ENCODE data around the gene RNF207.

DNA sequence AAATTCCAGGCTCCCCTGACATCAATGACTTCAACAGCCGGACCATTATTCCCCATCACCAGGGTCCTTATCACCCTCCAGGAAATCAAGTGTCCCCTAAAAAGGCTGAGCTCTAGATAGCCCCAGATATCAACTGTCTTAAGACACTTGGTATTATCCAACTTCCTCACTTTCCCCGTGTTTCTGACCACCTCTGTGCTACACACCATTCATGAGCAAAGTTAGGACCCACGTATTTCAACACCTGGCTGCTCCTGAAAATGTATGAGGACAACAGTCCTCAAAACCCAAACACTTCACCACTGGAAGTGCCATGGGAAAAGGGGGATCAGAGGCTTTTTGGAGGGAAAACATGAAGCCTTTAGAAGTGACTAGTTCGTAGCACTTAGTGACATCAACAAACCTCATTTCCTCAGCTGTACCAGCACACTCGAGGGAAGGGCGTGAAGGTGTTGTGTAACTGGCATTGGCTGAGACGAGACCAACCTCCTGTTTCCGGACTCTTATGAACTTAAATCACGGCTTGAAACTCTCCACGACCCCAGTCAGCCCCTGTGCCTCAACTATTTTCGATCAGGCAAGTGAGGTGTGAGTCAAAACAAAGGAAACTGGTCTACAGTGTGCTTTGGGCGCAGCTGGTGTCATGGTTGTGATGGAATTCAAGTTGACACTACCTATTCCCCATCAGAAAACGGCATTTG lies 21.7 kb upstream of the RNF207 start:
- TF ChIP-seq EZH2 (IDR thresholded peaks at IDR 0.05; ENCODE audit: low read length, unreplicated experiment) (no peak), EZH2phosphoT487 (IDR thresholded peaks at IDR 0.05; ENCODE audit: borderline replicate concordance, low read length) (no peak)
- TF ChIP-seq, protein P1, sequence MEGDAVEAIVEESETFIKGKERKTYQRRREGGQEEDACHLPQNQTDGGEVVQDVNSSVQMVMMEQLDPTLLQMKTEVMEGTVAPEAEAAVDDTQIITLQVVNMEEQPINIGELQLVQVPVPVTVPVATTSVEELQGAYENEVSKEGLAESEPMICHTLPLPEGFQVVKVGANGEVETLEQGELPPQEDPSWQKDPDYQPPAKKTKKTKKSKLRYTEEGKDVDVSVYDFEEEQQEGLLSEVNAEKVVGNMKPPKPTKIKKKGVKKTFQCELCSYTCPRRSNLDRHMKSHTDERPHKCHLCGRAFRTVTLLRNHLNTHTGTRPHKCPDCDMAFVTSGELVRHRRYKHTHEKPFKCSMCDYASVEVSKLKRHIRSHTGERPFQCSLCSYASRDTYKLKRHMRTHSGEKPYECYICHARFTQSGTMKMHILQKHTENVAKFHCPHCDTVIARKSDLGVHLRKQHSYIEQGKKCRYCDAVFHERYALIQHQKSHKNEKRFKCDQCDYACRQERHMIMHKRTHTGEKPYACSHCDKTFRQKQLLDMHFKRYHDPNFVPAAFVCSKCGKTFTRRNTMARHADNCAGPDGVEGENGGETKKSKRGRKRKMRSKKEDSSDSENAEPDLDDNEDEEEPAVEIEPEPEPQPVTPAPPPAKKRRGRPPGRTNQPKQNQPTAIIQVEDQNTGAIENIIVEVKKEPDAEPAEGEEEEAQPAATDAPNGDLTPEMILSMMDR (conservative IDR thresholded peaks at IDR 0.05; ENCODE audit: low read depth, low read length), result no peak

Measured in PC-3 (cell line).